Lung (tissue), 12 donors: ENCODE data around the gene NPAS4. TPM values are rescaled to one million over a fixed set of nuclear protein-coding genes. Genes with fewer than 3 reads are reported as not detected.

Experiments used
- ATAC-seq: fragments of 200-7000 bp; cut with Tn5 transposase; one replicate; pipeline ENCODE4 v1.9.1; 2020; ENCODE audit warnings: moderate number of reproducible peaks; ENCODE audit not compliant: insufficient read depth, low FRiP score
- DNase-seq, 3 donors: peaks; one replicate each; pipeline ENCODE4 v3.0.0-alpha.2; 2013 to 2017
- H3K27ac ChIP-seq, 2 donors: one replicate each; pipeline ENCODE4 v1.5.1; 2013; ENCODE audit warnings: mild to moderate bottlenecking in 2 of 2, moderate library complexity in 2 of 2, control low read depth in 1 of 2, inconsistent platforms in 1 of 2, low read depth in 1 of 2, low read length in 1 of 2
- H3K27me3 ChIP-seq, 3 donors: one replicate each; pipeline ENCODE4 v1.5.1; 2013; ENCODE audit warnings: low read length in 2 of 3; ENCODE audit not compliant: control insufficient read depth in 3 of 3, insufficient read depth in 3 of 3
- H3K36me3 ChIP-seq, 4 donors: one replicate each; pipeline ENCODE4 v1.5.1; 2013; ENCODE audit warnings: low read length in 4 of 4, mild to moderate bottlenecking in 1 of 4, moderate library complexity in 1 of 4; ENCODE audit not compliant: control insufficient read depth in 4 of 4, insufficient read depth in 4 of 4
- H3K4me1 ChIP-seq, 5 donors: one replicate each; pipeline ENCODE4 v1.5.1; 2013; ENCODE audit warnings: low read length in 5 of 5, mild to moderate bottlenecking in 2 of 5, moderate library complexity in 1 of 5; ENCODE audit not compliant: control insufficient read depth in 5 of 5, insufficient read depth in 5 of 5
- H3K4me3 ChIP-seq: one replicate; pipeline ENCODE4 v1.5.1; 2013; ENCODE audit warnings: mild to moderate bottlenecking, control low read depth, moderate library complexity
- H3K9ac ChIP-seq, 2 donors: one replicate each; pipeline ENCODE4 v1.5.1; 2013; ENCODE audit warnings: low read length in 2 of 2, control low read depth in 1 of 2; ENCODE audit not compliant: insufficient read depth in 1 of 2
- H3K9me3 ChIP-seq, 4 donors: one replicate each; pipeline ENCODE4 v1.5.1; 2013; ENCODE audit warnings: low read length in 3 of 4, mild to moderate bottlenecking in 1 of 4, moderate library complexity in 1 of 4; ENCODE audit not compliant: control insufficient read depth in 4 of 4, insufficient read depth in 3 of 4
- WGBS, 2 donors: extraction: QIAGEN DNeasy Blood & Tissue Kit; methylation state at CpG; one replicate each; pipeline ENCODE4 v1.1.7; 2013; 5-methylcytosine and 5-hydroxymethylcytosine counted together
- polyA plus RNA-seq, 2 donors: library from polyadenylated mRNA; stranded (reverse); fragments of 200-250 nt; gene quantifications; one replicate each; pipeline ENCODE4 v1.2.1, GENCODE V29; 2013
- total RNA-seq, 2 donors: library from RNA; depleted of rRNA in 1 of 2; stranded (reverse); fragments of >200 nt in 1 of 2; gene quantifications; one replicate each; pipeline ENCODE4 v1.2.1, GENCODE V29; 2014 to 2021
- TF ChIP-seq, protein P1 (sequence below): IDR thresholded peaks from 2 replicates; pipeline ENCODE4 v1.5.1; 2012; ENCODE audit warnings: mild to moderate bottlenecking; ENCODE audit errors: control extremely low read depth, extremely low read depth
- donor health status: control.
- donor health status: control.
- donor health status: Bipolar disorder and iron deficiency.
- donor health status: healthy.
- donor health status: DM: yes; HTN: yes; CAD: no.

The NPAS4 gene
- total and polyA plus RNA-seq, 4 donors: 0.06 to 0.14 (median 0.08) TPM

DNA sequence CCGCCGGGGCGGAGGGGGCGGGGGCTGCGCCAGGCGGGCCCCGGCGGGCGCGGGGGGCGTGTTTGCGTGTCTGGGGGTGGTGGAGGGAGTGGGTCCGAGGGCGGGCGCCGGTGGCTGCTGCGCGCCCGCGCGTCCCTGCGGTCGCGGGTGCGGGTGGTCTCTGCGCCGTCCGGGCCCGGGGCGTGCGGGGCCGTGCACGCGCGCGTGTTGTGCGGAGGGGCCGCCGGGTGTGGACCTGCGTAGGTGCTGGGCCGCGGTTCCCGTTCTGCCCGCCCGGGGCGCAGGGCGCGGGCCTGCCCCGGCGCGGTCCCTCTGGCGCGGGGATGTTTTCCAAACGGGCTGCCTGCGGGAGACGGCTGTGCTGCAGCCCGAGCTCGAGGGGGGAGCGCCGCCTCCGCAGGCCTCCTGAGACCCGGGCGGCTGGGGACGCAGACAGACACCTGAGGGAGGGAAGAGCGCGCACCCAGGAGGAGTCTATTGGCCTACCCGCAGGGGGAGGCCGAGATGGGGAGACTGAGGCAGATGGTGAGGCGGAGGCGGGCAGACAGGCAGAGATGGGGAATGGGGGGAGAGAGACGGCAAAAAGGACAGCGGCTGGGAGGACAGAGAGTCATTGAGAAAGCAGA, 46.3 kb downstream of the NPAS4 start:
- WGBS, 2 donors: 2% methylated on average over 43 to 72 of the region's 72 CpGs
- Histone ChIP-seq H3K27me3 (no peaks in the 10 kb centered on the region), H3K9me3 (no peaks in the 10 kb centered on the region), H3K4me1 (peaks cover 0 to 11% (median 6%) of the 10 kb centered on the region in 5 donors), H3K36me3 (peaks cover 0 to 5% (median 2%) of the 10 kb centered on the region in 4 donors), H3K9ac (peak overlapping the region; percentile 27 to 55), H3K4me3 (peak overlapping the region; percentile 43), H3K27ac (peak overlapping the region; percentile 6 to 11)
- TF ChIP-seq, protein P1, sequence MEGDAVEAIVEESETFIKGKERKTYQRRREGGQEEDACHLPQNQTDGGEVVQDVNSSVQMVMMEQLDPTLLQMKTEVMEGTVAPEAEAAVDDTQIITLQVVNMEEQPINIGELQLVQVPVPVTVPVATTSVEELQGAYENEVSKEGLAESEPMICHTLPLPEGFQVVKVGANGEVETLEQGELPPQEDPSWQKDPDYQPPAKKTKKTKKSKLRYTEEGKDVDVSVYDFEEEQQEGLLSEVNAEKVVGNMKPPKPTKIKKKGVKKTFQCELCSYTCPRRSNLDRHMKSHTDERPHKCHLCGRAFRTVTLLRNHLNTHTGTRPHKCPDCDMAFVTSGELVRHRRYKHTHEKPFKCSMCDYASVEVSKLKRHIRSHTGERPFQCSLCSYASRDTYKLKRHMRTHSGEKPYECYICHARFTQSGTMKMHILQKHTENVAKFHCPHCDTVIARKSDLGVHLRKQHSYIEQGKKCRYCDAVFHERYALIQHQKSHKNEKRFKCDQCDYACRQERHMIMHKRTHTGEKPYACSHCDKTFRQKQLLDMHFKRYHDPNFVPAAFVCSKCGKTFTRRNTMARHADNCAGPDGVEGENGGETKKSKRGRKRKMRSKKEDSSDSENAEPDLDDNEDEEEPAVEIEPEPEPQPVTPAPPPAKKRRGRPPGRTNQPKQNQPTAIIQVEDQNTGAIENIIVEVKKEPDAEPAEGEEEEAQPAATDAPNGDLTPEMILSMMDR: no peak
- no peak for ATAC-seq
- peak; percentile 31 to 49 (median 42) for DNase-seq

DNA sequence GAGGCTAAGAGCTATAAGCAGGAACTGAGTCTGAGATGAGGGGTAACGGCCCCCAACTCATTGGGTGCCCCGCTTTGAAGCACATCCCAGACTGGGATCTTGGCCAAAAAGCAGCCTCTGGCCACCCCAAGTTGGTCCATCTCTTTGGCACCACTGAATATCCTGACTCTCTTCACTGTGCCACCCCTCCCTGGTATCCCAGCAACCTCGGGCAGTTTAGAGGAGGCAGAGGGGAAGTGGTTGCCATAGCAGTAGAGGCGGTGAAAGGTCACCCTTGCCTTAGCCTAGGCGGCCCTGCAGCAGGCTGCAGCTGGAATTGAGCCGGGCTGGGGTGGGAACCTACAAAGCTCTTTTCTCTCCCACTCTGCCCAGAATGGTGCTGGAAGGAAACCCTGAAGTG, 46.9 kb downstream of the NPAS4 start:
- Histone ChIP-seq H3K36me3 (peaks cover 0 to 8% (median 6%) of the 10 kb centered on the region in 4 donors), H3K27ac (no peak overlapping the region), H3K27me3 (no peaks in the 10 kb centered on the region), H3K9me3 (no peaks in the 10 kb centered on the region), H3K9ac (peak overlapping the region; percentile 27 to 55), H3K4me3 (peak overlapping the region; percentile 43), H3K4me1 (peaks cover 0 to 11% (median 6%) of the 10 kb centered on the region in 5 donors)
- TF ChIP-seq, protein P1: no peak
- no peak for ATAC-seq
- 38 to 41% methylated on average over 6 of the region's 6 CpGs for WGBS, 2 donors
- peak; percentile 31 to 40 (median 32) for DNase-seq

DNA sequence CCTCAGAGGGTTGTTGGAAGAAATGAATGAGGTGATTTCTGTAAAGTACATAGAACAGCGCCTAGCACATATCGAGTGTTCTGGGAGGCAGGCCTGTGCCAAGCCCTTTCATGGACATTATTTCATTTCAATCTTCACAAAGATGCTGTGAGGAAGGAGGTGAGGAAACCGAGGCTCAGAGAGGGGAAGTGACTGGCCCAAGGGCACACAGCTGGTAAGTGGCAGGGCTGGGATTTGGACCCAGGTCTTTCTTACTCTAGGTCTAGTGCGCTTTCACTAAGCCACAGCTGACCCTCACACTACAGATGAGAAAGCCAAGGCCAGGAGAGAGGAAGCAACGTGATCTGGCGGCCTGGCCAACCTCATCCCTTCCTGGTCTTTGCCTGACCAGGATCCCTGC, 47.9 kb downstream of the NPAS4 start:
- no peaks in the 10 kb centered on the region for H3K27me3 ChIP-seq
- TF ChIP-seq, protein P1: no peak
- ATAC-seq: no peak
- H3K4me1 ChIP-seq: peaks cover 0 to 11% (median 6%) of the 10 kb centered on the region in 5 donors
- DNase-seq: no peak
- H3K9ac ChIP-seq: no peak overlapping the region
- H3K4me3 ChIP-seq: no peak overlapping the region
- no peaks in the 10 kb centered on the region for H3K9me3 ChIP-seq
- peaks cover 0 to 9% (median 8%) of the 10 kb centered on the region in 4 donors for H3K36me3 ChIP-seq
- WGBS, 2 donors: 74 to 83% methylated on average over 6 of the region's 6 CpGs
- H3K27ac ChIP-seq: no peak overlapping the region
